B cell (primary cell): ENCODE measurements around the gene FBXW9.

Experiments used
- EZH2 ChIP-seq: IDR thresholded peaks from 2 replicates; pipeline ENCODE4 v1.6.1; 2012; ENCODE audit warnings: borderline replicate concordance, low read depth, mild to moderate bottlenecking, moderate library complexity, low read length; ENCODE audit not compliant: insufficient read depth, poor library complexity, severe bottlenecking
- TF ChIP-seq, protein P1 (sequence below): fragments of 200-600 bp; IDR thresholded peaks from one replicate; pipeline ENCODE4 v1.8.0; 2022; ENCODE audit warnings: antibody characterized with exemption, mild to moderate bottlenecking

DNA sequence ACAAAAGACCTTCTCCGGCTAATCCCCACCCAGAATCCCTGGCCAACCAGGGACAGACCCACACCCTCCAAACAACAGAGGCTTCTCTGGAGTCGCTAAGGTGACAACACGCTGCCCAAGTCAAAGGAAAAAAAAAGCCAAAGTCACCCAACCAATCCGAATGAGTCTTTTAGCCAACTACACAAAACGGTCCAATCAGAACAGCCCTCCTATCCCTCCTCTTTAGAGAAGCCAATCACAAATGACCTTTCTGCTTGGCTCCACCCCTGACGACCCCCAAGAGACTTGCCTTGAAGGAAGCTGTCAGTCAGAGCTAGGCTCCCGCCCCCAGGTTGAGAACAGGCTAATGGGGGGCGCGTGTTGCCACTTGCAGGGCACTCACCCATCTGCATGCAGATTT lies 6.6 kb upstream of the FBXW9 start:
- TF ChIP-seq, protein P1, sequence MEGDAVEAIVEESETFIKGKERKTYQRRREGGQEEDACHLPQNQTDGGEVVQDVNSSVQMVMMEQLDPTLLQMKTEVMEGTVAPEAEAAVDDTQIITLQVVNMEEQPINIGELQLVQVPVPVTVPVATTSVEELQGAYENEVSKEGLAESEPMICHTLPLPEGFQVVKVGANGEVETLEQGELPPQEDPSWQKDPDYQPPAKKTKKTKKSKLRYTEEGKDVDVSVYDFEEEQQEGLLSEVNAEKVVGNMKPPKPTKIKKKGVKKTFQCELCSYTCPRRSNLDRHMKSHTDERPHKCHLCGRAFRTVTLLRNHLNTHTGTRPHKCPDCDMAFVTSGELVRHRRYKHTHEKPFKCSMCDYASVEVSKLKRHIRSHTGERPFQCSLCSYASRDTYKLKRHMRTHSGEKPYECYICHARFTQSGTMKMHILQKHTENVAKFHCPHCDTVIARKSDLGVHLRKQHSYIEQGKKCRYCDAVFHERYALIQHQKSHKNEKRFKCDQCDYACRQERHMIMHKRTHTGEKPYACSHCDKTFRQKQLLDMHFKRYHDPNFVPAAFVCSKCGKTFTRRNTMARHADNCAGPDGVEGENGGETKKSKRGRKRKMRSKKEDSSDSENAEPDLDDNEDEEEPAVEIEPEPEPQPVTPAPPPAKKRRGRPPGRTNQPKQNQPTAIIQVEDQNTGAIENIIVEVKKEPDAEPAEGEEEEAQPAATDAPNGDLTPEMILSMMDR, result no peak
- no peak for TF ChIP-seq EZH2
